ENCODE results near the gene TRANK1. TPM values are rescaled to one million over a fixed set of nuclear protein-coding genes. Genes with fewer than 3 reads are reported as not detected.

Gene TRANK1
- polyA plus RNA-seq, 1 donor from 2014 or later = 11.6 TPM

DNA sequence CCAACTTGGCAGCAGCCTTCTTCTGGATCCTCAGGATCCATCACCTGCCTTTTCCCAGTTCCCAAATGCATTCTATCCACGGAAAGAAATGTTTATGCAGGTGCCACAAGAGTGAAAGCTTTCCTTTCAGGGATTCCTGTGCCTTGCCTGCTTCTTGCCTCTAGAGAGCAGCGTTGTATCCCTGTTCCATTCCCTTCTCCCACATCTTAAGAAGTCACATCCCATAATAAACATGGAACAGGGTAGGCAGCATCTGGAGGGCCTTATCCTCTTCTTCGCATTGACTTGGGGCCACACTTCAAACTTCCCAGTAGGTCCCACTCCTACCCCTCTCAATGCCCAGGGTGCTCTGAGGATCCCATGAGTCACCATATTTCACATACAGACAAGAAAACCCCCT lies 107.8 kb downstream of the TRANK1 start:
- no peak for TF ChIP-seq EP300 (conservative IDR thresholded peaks at IDR 0.05; ENCODE audit: poor library complexity, severe bottlenecking)
- TF ChIP-seq, protein P1, sequence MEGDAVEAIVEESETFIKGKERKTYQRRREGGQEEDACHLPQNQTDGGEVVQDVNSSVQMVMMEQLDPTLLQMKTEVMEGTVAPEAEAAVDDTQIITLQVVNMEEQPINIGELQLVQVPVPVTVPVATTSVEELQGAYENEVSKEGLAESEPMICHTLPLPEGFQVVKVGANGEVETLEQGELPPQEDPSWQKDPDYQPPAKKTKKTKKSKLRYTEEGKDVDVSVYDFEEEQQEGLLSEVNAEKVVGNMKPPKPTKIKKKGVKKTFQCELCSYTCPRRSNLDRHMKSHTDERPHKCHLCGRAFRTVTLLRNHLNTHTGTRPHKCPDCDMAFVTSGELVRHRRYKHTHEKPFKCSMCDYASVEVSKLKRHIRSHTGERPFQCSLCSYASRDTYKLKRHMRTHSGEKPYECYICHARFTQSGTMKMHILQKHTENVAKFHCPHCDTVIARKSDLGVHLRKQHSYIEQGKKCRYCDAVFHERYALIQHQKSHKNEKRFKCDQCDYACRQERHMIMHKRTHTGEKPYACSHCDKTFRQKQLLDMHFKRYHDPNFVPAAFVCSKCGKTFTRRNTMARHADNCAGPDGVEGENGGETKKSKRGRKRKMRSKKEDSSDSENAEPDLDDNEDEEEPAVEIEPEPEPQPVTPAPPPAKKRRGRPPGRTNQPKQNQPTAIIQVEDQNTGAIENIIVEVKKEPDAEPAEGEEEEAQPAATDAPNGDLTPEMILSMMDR (IDR thresholded peaks at IDR 0.05; ENCODE audit: poor library complexity, severe bottlenecking) = peak; percentile 14
- H2AFZ ChIP-seq (ENCODE audit: low read depth, low read length) = no peak overlapping the region
- H3K4me2 ChIP-seq (ENCODE audit: low read length) = no peak overlapping the region
- no peak overlapping the region for H3K27ac ChIP-seq (ENCODE audit: low read length)
- no peaks in the 10 kb centered on the region for H3K27me3 ChIP-seq (ENCODE audit: insufficient read depth, low read depth, low read length)
- no peaks in the 10 kb centered on the region for H3F3A ChIP-seq (ENCODE audit: insufficient read depth, low read length, poor library complexity, severe bottlenecking)
- peaks cover 18% of the 10 kb centered on the region for H3K36me3 ChIP-seq (ENCODE audit: insufficient read depth, low read length)
- H4K20me1 ChIP-seq (ENCODE audit: insufficient read depth) = no peaks in the 10 kb centered on the region
- H3K4me3 ChIP-seq (ENCODE audit: low read length) = no peak overlapping the region
- H3K9me3 ChIP-seq (ENCODE audit: low read length) = peaks cover 4% of the 10 kb centered on the region
- no peaks in the 10 kb centered on the region for H3K79me2 ChIP-seq (replicated peaks; ENCODE audit: insufficient read depth, low read length)
- no peaks in the 10 kb centered on the region for H3K9me2 ChIP-seq (ENCODE audit: insufficient read depth, low read length)
- H3K9ac ChIP-seq (ENCODE audit: low read length) = no peak overlapping the region

DNA sequence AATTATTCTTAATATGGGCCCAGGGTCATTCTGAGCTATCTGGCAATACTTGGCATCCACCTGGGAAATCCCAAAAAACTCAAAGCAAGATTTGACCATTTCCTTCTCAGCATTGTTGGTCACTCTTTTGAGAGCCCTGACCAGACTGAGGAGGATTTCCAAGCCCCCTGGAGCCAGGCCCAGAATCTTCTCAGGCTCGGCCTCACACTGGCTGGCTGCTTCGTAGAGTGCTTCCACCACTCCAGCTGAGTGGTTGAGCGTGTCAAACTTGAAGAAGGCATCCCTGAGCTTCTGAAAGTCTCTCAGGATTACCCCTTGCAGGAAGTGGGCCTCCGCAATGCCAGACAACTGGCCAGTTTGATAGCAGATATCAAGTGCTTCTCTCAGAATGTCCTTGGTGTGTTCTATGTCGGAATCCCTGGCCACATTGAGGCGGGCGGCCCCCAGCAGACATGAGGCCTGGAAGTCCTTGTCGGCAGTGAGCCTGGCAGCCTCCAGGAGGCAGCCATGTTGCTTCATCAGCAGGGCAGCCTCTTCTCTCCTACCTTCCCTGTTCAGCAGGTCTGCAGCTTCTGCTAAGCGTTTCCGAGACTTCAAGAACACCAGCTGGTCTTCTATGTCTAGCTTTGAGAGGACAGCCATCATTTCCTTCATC lies 111.6 kb downstream of the TRANK1 start:
- no peak overlapping the region for H2AFZ ChIP-seq (ENCODE audit: low read depth, low read length)
- no peaks in the 10 kb centered on the region for H3K9me3 ChIP-seq (ENCODE audit: low read length)
- H3K9me2 ChIP-seq (ENCODE audit: insufficient read depth, low read length) = no peaks in the 10 kb centered on the region
- no peaks in the 10 kb centered on the region for H4K20me1 ChIP-seq (ENCODE audit: insufficient read depth)
- H3K4me3 ChIP-seq (ENCODE audit: low read length) = no peak overlapping the region
- TF ChIP-seq, protein P2, sequence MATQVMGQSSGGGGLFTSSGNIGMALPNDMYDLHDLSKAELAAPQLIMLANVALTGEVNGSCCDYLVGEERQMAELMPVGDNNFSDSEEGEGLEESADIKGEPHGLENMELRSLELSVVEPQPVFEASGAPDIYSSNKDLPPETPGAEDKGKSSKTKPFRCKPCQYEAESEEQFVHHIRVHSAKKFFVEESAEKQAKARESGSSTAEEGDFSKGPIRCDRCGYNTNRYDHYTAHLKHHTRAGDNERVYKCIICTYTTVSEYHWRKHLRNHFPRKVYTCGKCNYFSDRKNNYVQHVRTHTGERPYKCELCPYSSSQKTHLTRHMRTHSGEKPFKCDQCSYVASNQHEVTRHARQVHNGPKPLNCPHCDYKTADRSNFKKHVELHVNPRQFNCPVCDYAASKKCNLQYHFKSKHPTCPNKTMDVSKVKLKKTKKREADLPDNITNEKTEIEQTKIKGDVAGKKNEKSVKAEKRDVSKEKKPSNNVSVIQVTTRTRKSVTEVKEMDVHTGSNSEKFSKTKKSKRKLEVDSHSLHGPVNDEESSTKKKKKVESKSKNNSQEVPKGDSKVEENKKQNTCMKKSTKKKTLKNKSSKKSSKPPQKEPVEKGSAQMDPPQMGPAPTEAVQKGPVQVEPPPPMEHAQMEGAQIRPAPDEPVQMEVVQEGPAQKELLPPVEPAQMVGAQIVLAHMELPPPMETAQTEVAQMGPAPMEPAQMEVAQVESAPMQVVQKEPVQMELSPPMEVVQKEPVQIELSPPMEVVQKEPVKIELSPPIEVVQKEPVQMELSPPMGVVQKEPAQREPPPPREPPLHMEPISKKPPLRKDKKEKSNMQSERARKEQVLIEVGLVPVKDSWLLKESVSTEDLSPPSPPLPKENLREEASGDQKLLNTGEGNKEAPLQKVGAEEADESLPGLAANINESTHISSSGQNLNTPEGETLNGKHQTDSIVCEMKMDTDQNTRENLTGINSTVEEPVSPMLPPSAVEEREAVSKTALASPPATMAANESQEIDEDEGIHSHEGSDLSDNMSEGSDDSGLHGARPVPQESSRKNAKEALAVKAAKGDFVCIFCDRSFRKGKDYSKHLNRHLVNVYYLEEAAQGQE (IDR thresholded peaks at IDR 0.05; ENCODE audit: borderline replicate concordance) = no peak
- TF ChIP-seq EP300 (conservative IDR thresholded peaks at IDR 0.05; ENCODE audit: poor library complexity, severe bottlenecking) (no peak), TAF1 (IDR thresholded peaks at IDR 0.05; ENCODE audit: low read depth) (no peak), POLR2AphosphoS5 (IDR thresholded peaks at IDR 0.05) (no peak)
- no peaks in the 10 kb centered on the region for H3K27me3 ChIP-seq (ENCODE audit: insufficient read depth, low read depth, low read length)
- H3K27ac ChIP-seq (ENCODE audit: low read length) = no peak overlapping the region
- no peak overlapping the region for H3K9ac ChIP-seq (ENCODE audit: low read length)
- no peak overlapping the region for H3K4me2 ChIP-seq (ENCODE audit: low read length)
- H3F3A ChIP-seq (ENCODE audit: insufficient read depth, low read length, poor library complexity, severe bottlenecking) = no peaks in the 10 kb centered on the region
- no peaks in the 10 kb centered on the region for H3K79me2 ChIP-seq (replicated peaks; ENCODE audit: insufficient read depth, low read length)
- peaks cover 12% of the 10 kb centered on the region for H3K36me3 ChIP-seq (ENCODE audit: insufficient read depth, low read length)

DNA sequence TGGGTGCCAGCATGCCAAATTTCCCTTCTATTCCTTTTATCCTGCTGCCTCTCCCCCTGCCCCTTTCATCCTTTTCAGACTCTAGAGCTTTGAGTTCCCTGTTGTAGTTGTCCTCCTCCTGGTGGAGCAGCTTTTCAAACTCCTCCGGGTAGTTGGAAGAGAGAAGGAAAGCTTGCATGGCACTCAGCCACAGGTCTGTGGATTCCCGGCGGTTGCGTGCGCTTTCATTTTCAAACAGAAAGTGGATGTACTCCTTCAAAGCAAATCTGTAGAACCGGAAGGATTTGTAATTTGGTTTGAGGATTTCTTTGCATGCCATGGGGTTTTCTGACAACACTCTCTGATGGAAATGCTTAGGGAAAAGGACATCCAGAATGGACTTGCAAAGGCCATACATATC lies 112.4 kb downstream of the TRANK1 start:
- H3K9ac ChIP-seq (ENCODE audit: low read length) = no peak overlapping the region
- no peak overlapping the region for H3K27ac ChIP-seq (ENCODE audit: low read length)
- H3K4me3 ChIP-seq (ENCODE audit: low read length) = no peak overlapping the region
- H3K79me2 ChIP-seq (replicated peaks; ENCODE audit: insufficient read depth, low read length) = no peaks in the 10 kb centered on the region
- H3K36me3 ChIP-seq (ENCODE audit: insufficient read depth, low read length) = peaks cover 12% of the 10 kb centered on the region
- H3K9me2 ChIP-seq (ENCODE audit: insufficient read depth, low read length) = no peaks in the 10 kb centered on the region
- no peaks in the 10 kb centered on the region for H3K9me3 ChIP-seq (ENCODE audit: low read length)
- H3K4me2 ChIP-seq (ENCODE audit: low read length) = no peak overlapping the region
- H2AFZ ChIP-seq (ENCODE audit: low read depth, low read length) = no peak overlapping the region
- no peaks in the 10 kb centered on the region for H3F3A ChIP-seq (ENCODE audit: insufficient read depth, low read length, poor library complexity, severe bottlenecking)
- no peak for TF ChIP-seq MXI1 (conservative IDR thresholded peaks at IDR 0.05; ENCODE audit: poor library complexity, severe bottlenecking)
- TF ChIP-seq TAF1 (IDR thresholded peaks at IDR 0.05; ENCODE audit: low read depth) = no peak
- TF ChIP-seq, protein P1 (IDR thresholded peaks at IDR 0.05; ENCODE audit: poor library complexity, severe bottlenecking) = no peak
- no peak for TF ChIP-seq EP300 (conservative IDR thresholded peaks at IDR 0.05; ENCODE audit: poor library complexity, severe bottlenecking)
- no peak for TF ChIP-seq RAD21 (conservative IDR thresholded peaks at IDR 0.05)
- TF ChIP-seq EZH2 (IDR thresholded peaks at IDR 0.05; ENCODE audit: borderline replicate concordance, insufficient read depth, low read length, poor library complexity, severe bottlenecking) = no peak
- TF ChIP-seq SMC3 (conservative IDR thresholded peaks at IDR 0.05; ENCODE audit: poor library complexity) = no peak
- TF ChIP-seq POLR2AphosphoS5 (IDR thresholded peaks at IDR 0.05) = no peak
- TF ChIP-seq, protein P2 (IDR thresholded peaks at IDR 0.05; ENCODE audit: borderline replicate concordance) = no peak
- H4K20me1 ChIP-seq (ENCODE audit: insufficient read depth) = no peaks in the 10 kb centered on the region
- no peaks in the 10 kb centered on the region for H3K27me3 ChIP-seq (ENCODE audit: insufficient read depth, low read depth, low read length)
